Activated CD8-positive, alpha-beta memory T cell treated with anti-CD3 and anti-CD28 coated beads, Interleukin-2, amount 50 U/mL, for 24 hours (primary cell): ENCODE results near the gene CNN3.

Experiments used
- DNase-seq: peaks from one replicate; pipeline ENCODE4 v3.0.0-alpha.2; 2020; ENCODE audit errors: extremely low read depth

Gene CNN3

DNA sequence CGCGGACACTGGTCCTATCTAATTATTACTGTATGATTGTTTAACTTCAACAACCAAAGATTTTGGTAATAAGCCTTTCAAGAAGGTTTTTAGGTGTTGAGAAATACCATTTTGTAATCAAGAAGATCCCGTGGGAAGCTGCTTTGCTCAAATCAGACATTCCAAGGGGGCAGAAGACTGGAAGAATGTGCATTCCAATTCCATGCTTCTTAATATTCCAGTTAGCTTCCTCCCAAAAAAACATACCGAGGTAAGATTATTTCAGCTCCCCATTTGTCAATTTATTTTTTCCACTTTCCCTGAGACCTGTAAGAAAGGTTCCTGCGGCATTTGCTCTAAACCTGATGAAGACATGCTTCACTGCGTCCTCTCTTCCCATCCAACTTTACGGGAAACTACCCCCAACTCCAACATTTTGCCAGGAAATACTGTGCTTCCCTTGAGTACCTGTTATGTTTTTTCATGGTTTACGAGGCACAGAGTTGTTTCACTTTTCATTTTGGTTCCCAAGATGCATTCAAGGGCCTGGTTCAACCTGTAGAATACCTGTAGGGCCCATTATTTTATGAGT is 4.1 kb downstream of the CNN3 start:
- no peak for DNase-seq

DNA sequence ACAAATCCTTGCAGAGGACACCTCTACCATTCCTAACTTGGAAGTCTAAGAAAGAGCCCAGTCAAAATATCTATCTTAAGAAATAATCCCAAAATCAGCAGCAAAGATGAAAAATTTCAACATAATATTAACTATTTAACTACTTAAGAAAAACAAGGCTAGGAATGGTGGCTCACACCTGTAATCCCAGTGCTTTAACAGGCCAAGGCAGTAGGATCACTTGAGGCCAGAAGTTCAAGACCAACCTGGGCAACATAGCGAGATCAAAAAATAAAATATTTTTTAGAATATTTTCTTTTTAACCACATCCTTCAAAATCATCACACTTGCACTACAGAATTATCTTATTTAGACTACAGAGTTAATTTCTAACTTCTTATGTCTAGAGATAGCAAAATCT is 4.9 kb downstream of the CNN3 start:
- DNase-seq = no peak

DNA sequence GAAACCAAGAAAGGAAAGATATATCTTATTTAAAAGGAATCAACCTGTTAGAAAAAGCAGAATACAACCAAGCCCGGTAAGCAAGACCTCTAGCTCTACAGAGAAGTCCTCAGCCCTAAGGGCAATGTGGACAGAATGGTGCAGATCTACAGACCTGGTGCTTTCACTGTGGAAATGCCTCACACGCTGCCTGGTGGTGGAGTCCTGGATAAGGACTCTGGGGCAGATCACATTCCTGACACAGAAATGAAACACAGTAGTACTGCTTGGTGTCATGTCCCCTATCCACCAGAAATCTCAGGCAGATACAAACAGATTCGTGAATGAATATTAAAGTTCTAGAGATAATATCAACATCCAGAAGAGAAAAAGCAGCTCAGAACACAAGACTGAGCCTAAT is 6.8 kb downstream of the CNN3 start:
- DNase-seq = no peak

DNA sequence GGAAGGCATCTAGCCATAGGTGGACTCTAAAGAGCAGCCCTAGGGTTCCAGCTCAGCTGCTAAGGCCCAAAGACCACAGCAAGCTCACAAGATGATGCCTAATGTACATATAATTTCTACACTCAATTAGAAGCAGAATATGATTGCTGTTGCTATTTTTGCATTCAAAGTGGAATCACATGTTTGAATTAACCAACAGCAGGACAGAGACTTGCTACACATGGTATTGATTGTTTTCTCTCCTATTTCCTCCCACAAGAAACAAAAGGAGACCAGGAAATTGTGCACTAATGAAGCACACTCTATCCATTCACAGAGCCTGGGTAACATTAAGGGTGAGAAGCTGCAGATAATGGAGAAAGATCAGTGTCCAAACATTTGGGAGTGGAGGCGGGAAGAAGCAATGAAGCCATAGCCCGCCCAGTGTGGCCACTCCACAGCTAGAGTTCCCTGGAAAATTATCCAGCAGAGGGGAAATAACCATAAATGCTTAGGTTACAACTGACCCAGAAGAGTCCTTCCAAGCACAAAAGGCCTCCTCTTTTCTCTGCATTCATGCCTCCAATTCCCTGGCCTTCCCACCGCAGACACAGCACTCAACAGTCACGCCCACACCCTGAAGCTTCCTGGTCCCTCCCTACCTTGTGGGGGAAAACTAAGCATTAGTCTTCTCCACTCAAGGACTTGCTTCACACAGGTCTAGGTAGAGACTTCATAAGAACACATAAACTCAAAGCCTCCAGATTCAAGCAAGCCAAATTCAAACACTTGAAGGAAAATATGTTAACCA is 7.5 kb downstream of the CNN3 start:
- DNase-seq = no peak

DNA sequence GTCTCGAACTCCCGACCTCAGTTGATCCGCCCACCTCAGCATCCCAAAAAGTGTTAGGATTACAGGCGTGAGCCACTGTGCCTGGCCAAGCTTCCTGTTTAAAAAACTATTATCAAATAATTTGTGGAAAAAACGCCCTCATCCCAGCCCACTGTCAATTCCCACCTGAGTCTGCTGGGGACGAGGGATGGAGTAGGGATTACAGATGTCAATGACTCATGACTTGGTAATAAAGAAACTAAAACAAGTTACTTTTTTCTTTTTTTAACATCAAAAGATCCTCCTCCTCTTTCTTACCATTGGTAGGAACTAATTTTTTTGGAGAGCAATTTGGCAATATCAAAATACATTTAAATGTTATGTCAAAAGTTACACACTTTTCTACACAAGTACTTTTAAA is 9.7 kb downstream of the CNN3 start:
- DNase-seq = no peak

DNA sequence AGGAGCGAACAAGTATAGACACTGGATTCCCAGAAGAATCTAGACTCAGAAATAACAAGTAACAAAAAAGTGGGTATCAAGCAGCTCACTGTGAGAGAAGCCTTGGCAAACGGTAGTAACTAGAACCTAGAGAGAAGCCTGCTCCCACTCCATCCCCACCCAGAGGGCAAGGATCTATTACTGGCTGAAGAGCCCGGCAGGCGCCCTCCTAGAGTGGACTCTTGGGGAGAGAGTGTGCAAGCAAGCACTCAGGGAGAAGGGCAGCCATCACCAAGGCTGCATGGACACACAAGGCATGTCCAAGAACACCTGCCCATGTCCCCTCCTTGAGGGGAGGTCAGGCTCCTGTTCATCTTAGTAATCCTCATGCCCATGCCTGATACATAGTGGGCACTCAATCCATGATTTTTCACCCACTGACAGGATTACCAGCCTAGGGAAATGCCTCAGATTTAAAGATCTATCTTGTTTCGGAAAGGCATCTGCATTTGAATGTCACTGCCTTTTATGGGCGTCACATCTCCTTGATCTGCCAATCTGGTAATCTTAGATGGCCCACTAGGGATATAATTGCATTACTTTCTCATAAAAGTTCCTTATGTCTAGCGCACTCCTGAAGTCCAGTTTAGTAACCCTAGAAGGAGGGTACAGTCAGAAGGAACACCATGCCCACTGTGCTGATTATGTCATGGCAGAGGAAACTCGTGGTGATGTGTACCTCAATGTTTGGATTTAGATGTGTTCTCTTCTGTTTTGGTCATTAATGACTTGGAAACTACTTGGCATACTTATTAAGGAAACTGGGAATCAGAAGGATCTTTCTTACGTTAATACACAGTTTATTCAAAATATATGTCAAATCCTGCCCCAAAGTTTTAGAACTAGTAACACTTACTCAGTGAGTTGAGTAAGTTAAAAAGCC is 14.4 kb downstream of the CNN3 start:
- DNase-seq = no peak

DNA sequence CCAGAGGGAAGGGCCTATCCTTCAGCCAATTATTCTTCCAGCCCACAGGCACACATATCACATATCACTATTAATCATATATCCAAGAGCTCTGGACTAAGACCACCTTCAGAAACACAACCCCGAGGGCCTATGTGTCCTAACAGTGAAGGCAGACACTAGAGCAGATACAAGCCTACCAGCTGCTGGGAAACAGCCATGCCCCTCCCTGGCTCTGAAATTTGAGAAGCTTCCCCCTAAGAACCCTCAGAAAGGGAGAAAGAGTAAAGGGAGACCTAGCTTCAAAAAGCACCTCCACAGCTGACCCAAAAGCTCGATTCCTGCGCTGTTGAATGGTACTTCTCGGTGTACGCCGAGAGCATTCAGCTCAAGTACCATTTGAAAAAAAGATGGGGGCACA is 17.4 kb downstream of the CNN3 start:
- no peak for DNase-seq

DNA sequence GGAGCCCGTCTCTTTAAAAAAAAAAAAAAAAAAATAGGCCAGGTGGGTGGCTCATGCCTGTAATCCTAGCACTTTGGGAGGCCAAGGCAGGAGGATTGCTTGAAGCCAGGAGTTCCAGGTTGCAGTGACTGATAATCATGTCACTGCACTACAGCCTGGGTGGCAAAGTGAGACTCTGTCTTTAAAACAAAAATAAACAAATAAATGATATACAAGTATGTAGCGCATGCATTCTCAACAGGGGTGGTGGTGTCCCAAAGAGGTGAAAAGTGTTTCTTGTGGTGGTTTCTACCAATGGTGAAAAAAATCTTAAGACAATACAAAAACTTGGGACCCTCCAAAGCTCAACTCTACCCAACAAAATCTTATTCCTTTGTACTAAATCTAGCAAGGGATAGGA is 17.9 kb downstream of the CNN3 start:
- no peak for DNase-seq

DNA sequence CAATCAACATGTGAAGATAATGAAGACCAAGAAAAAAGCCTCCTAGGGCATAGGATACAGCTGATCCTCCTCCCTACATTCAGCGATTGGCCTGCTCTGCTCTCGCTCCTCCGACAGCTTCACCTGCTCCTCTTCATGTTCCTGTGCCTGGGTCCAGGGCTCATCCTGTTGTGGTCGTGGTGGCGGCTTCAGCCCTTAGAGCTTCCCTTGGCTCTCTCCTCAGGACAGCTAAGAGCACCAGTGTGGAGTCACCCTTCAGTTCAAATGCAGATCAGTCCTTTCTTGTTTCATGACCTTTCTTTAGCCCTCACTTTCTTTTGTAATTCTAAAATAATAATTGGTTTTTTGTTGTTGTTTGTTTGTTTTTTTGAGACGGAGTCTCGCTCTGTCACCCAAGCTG is 18.7 kb downstream of the CNN3 start:
- no peak for DNase-seq

DNA sequence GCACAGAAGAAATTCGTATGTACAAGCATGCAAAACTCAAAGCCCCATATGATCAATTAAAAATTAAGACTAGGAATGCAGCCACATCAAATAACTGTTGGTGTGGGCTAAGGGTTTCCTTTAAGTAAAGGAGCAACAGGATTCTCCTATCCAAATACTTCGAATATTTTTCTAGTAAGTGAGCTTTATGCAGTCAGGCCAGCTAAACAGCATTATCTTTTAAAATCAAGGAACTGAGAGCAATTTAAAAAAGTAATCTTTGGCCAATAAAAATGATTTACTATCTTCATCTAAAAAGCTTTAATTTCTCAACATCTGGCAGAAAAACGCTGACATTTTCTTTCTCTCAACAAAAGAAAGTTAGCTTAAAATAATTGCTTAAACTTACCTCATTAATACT is 19.8 kb downstream of the CNN3 start:
- DNase-seq = no peak

DNA sequence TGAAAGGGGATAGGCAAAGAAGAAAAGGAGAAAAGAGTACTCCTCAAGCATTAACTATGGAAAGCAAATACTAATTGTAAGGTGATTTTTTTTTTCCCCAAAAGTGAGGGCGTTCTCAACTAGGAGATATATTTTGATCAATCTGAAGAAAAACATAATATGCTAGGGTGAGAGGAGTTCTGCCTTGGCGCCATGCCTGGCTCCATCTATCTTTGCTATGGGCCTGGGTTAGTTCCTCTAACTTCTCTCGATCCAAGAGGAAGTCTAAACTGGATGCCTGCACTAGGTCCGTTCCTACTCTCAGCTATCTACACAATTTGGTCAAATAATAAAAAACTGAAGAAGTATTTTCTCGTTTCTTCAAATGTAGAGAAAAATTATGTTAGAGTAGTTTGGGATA is 20.5 kb downstream of the CNN3 start:
- no peak for DNase-seq

DNA sequence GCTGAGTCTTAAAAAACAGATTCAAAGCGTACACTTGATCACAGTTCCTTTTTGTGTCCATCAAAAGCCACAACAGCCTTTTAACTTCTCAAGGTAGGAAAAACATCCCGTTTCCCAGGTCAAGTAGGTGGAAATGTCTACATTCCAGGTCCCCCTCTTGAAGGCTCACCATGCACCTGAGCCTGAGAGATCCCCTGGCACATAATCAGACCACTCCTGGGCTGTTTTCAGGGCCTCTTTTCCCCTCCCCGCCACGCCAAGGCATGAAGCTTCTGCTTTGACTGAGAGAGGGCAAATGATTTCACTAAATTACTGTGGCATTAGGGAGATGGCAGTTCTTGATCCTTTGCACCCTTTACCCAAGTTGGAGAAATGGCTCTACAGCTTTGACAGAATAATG is 21.7 kb downstream of the CNN3 start:
- DNase-seq = no peak

DNA sequence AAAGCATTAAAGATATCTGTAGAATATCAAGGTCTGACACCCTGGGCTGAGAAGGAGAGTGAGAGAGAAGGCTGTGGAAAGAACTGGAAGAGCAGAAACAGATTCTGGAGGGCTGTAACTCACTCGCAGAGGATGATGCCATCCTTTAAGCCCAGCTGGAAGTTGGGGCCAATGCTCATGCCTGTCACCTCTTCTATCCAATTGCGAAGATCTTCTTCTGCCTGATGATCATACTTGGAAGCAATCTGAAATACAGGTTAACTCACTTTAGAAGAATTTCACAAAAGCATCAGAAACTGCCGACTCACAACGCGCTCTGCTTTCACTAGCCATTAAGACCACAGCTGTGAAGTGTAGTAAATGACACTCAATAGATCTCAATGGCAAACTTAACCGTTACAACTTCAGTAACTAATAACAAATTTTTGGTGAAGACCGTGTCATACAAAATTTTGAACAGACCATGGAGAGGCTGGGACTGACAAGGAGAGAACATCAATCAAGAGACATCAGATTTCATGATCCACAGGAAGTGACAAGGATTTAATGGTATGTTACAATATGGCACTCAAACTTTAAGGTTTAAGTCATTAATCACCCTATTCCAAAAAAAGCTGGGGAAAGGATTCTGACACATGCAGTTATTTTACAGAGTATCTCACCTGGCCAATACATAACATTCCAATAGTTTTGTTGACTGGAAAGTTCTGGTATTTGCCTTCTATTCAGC is 23.5 kb downstream of the CNN3 start:
- no peak for DNase-seq

DNA sequence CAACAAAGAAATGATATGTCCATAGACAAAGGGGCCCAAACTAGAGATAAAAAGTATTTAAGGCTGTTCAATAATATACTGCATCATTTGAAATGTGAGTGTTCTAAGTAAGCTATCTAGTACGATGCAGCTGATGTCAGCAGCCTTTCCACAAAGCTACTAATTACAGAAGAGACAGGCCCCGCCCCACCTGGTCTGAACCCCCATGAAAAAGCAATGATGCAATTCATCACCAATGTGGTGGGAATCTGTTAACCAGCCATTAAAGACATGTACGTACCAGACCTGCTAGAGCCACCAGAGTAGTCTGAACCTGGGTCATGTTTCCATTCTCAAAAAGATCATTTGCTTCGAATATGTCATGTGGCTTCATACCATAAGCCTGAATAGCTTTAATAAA is 25.1 kb downstream of the CNN3 start:
- DNase-seq = no peak

DNA sequence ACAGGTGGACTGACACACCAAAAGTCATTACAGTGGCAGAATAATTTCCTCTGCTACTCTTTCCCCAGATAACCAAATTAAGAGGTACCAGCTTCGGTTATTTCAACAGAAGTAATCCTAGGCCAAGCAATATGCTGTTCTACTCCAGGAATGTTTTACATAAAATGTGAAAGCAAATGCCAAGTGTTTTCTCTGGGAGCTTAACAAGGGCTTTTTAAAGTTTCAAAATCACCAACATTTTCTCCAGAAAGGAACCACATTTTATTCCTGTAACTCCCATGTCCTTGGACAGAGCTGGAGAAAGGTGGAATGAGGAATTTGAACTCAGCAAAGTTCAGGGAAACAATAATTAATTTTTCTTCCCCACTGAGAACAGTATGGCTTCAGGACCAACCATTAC is 27.2 kb downstream of the CNN3 start:
- DNase-seq = no peak

DNA sequence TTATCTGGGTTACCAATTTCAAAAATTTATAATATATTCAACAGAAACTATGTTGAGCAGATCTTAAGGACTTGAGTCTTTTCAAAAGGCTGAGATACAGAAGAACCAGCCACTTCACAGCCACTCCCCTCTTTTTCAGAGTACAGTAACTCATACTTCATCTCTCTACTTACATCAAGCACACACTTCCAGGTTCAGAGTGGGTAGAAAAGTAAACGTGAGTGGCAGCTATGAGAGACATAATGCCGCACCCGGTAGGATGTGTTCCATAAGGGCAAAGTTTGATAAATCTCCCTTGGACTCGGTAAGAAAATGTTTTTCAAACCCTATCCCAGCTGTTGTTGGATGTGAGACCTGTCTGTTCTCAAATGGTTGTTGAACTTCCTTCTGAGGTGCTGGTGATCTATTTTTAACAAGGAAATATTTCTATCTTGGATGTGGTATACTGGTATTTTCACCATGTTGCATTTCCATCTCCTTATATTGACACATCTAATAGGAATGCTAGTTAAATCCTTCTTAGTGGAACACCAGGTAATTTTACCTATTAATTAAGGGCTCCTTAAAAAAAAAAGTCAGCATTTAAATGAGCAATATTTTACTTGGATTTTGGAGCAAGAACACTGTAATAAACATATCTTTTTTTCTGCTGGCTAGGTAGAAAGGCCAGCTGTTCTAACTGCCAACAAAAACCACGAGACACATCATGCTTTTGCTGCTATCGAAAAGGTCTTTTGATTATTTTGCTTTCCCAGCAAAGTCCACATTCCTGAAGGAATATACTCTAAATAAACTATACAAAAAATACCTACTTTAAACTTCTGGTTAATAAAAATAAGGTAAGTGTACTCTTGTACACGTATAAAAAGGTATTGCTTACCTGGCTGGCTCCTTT is 28.2 kb downstream of the CNN3 start:
- DNase-seq = no peak

DNA sequence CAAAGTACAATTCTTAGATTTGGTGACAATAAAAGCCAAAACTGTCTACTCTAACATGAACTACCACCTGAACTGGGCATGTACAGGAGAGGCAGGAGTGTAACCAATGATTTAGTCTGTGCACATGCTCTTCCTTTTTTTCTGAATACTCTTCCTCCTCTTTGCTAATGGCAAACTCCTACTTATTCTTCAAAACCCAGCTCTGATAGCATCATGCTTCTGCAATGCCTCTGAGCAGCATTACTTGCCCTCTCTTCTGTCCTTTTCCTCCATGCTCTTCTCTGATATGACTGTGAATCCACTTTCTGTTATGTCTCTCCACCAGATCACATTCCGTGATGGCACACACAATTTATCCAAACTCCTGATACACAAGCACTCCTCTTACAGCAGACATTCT is 31.4 kb downstream of the CNN3 start:
- no peak for DNase-seq

DNA sequence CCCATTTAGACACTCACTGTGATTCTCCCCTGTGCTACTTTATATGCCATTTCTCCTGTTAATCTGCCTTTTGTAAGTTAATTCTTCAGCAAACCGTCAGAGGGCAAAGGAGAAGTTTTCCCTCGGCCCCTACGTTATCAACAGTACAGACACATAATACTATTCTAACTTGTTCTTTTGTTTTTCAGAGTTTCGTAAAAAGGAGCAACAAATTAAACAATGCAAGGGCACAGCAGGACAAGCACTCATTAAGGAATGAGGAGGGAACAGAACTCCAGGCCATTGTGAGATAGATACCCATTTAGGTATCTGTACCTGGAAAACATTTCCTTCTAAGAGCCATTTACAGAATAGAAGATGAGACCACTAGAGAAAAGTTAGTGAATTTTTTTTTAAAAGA is 32.3 kb downstream of the CNN3 start:
- no peak for DNase-seq

DNA sequence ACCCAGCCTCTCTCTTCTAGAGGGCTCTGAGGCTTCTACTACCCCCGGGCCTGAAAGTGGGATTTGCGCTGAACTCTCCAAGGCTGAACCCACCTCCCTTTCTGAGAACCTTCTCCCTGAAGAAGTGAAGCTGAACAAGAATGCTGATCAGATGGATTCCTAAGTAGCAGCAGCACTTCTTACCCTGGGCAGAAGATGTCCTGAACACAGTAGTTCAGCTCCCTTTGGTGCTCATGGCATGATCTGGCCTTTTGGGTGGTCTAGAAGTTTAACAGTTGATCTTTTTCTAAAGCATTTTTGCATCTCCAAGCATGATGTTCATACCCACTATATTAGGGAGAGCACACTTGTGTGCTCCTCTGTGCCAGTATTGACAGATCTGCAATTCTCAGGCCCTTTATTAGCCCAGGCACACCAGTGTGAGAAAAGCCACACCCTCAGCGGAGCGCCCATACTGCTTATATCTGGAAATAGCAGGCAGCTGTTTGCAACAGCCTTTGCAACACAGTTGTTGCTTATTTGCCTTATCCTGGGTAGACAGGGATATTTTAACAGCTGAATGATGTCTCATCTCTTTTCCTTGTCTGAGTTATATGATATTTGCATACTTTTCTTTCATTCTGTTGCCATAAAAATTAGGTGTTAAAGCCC is 34.2 kb downstream of the CNN3 start:
- DNase-seq = no peak

DNA sequence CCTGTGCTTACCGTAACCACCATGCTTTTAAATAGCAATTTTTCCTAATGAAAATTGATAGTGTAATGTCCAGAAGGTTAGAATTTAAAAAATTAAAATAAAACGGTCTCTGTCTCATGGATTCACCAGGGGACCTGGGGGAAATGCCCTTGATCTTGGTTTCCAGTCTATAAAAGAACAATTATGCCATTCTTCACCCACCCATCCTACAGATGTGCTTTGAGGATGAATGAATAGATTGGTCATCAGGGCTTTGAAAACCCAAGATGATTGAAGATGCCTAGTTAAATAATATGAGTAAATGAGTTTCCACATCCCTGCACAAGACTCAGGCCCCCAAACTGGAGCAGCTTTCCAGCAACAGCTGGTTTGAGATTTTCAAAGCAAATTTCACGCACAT is 38.7 kb downstream of the CNN3 start:
- no peak for DNase-seq
